SKM-1 (cell line): Measurements from ENCODE around the gene RAE1.

ENCODE experiments used
- DNase-seq: peaks from one replicate; lab custom pipeline; 2025; ENCODE audit not compliant: unreplicated experiment; lab: John Stamatoyannopoulos, UW

RAE1 gene

GRCh38 chr20:57371363-57371762 lies 20.3 kb downstream of the RAE1 start:
- no peak for DNase-seq

- DNase-seq = no peak
These were observed 21.1 kb downstream of the RAE1 start for GRCh38 chr20:57372157-57372556.

DNA sequence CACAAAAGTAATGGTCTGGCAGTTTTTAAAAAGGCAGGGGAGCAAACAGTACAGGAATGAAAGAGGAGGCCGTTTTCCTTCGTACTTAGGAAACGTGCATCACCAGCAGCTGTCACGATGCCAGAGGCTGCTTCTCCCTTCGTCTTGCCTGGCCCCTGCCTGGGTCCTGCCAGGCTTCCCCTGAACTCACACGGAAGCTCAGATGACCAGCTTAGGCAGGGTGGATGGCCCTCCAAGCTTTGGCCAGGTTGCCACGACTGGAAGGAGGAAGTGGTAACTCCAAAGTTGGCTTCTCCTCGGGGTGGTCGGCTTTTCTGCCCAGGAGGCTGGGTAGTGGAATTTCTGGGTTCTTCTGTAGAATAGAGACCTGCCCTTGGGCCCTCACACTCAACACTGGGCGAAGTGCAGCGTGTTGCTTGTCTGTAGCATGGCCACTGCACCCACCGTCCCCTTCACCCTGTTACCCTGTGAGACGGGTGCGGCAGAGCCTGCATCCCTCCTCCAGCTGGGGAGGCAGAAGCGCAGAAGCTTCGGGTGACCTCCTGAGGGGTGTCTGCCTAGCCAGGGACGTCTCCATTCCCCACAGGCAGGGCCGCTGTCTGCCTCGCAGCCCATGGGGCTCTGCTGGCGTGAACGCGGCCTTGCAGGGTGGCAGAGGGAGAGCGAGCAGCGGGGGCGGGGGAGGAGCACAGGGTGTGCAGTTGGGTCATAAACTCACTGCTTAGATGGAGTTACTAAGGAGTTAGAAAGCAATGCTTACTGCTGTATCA lies 21.7 kb downstream of the RAE1 start:
- no peak for DNase-seq

DNA sequence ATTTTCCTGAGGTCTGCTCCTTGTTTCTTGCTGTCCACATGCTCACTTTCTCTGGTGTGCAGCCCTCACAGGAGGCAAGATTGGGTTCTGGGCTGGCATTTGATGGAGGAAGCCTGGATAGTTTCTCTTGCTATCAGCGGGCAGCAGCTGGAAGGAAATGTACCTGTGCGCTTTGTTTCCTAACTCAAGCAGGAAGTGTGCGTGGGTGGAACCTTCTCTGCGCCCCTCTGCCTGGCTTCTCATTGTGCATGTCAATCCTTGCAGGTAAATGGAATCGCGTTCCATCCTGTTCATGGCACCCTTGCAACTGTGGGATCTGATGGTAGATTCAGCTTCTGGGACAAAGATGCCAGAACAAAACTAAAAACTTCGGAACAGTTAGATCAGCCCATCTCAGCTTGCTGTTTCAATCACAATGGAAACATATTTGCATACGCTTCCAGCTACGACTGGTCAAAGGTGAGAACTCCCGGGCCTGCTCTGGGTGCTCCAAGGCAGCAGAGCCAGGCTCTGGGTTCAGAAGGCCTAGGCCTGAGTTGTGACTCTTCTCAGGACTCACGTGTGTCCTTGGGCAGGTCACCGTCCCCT lies 23.4 kb downstream of the RAE1 start:
- no peak for DNase-seq

DNA sequence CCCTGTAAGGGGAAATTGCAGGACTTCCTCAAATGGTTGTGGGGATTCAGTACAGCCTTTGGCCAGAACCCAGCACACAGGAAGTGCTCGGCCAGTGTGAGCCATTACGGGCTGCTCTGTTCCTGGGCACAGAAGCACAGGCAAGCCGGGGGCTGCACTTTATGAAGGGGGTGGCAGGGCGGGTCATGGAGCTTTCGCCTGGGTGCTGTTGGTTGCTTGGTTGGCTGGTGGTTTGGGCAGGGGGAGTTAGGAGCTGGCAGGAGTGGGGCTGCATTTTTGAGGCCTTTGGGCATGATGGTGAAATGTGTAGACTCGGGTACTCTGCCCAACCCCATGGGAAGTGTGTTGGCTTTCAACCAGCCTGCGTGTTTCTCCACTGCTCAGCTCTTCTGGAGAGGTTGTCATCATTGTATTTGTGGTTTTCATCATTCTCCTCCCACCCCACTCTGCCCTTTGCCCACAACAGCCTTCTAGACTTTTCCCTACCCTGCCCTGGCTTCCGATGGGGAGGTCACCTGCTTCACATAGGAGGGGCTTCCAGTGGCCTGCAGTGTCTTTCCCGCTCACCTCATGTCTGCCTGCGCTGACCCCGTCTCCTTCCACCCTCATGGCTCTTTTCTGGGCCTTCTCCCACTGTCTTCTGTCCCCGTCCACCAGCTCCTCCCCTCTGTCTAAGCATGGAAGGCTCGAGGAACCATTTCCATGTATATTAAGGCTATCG lies 24.0 kb downstream of the RAE1 start:
- peak; percentile 71 for DNase-seq

DNA sequence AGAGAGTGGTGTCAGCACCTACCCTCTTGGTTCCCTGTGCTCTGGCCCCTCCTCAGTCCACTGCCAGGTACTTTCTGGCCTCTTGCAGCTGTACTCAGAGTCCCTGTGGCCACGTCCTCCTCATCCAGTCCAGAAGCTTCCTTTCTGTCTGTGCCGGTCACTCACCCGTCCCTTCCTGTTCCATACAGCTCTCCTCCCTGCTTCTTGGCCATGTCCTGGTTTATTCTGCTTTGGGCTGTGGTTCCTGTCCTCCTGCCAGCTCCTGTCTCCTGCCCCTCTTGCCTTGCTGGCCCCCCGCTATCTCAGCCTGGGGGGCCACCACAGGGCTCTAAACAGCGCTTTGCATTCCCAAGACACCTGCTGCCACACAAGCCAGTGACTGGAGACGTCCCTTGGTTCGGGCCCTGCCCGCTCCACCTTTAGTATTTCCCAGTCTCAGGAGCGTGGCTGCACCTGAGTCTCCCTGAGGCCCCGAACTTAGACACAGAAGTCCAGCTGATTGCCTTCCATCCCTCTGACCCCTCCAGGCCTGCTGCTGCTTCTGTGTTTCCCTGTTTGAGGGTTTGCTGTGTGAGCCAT lies 24.7 kb downstream of the RAE1 start:
- DNase-seq = no peak

DNA sequence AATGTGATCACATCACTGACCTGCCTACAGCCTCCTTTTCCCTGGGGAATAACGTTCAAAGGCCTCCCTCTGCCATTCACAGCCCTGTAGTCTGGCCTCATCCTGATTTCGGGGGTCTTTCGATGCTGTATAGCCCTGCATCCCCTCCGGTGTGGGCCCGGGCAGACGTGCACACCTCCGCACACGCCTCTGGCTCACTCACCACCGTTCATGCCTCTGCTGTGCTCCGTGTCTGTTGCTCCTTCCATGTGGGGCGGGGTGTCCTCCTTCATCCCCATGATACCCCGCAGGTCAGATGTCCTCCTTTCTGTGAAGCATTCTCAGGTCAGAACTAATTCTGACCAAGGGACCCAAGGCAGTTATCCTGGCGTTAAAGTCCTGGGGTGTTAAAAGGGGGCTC lies 26.3 kb downstream of the RAE1 start:
- DNase-seq = no peak

DNA sequence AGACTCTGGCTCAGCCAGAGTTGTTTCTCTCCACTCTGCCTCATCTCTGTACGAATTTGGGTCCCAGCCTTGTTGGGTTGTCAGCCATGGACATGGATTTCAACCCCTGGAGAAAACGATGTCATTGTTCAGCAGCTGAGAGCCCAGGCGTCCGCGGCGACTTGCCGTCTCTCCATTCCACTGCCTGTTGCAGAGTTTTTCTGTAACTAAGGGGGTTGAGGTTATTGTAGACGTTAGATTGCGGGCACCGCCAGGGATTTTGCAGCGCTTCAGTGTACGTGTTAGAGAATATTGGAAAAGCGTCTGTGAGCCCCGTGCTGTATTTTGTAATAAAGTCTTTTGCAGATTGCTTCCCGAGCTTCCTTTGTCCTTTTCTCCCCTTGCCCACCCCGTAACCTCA lies 27.1 kb downstream of the RAE1 start:
- DNase-seq = no peak

GRCh38 chr20:57378646-57379262 lies 27.7 kb downstream of the RAE1 start:
- no peak for DNase-seq

DNA sequence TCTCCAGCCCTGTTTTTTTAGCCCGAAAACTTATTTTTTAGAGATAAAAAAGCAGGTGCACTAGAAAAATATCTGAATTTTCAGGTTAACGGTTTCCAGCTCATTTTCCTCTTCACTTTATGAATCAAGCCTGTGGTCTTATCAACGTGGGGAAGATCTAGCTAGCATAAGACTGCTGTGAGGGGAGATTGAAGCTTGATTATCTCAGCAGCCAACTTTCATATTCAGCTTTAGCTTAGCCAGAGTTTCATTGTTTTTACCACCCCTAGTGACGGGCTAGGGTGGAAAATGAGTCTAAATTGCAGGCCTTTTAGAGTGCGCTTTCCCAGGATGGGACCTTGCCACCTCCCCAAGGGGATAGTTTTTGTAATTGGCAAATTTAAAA lies 28.2 kb downstream of the RAE1 start:
- DNase-seq = no peak

GRCh38 chr20:57380081-57380750 lies 29.2 kb downstream of the RAE1 start:
- no peak for DNase-seq

GRCh38 chr20:57381596-57382503 lies 30.8 kb downstream of the RAE1 start:
- peak; percentile 63 for DNase-seq

DNA sequence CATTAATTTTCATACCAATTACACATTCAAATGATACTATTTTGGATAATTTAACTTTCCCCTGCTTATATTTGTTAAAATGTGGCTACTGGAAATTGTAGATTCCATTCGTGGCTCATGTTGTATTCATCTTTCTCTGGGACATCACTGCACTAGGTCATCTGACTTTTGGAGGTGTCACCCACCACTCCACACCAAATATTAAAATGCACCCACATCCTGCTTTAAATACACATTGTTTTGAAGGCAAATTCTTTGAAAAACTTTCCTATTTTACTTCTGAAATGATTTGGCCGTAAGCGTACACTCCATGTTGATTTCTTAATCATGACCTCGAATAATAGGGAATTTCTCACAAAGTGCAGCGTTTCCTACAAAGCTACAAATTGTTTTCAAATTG lies 31.5 kb downstream of the RAE1 start:
- no peak for DNase-seq

DNA sequence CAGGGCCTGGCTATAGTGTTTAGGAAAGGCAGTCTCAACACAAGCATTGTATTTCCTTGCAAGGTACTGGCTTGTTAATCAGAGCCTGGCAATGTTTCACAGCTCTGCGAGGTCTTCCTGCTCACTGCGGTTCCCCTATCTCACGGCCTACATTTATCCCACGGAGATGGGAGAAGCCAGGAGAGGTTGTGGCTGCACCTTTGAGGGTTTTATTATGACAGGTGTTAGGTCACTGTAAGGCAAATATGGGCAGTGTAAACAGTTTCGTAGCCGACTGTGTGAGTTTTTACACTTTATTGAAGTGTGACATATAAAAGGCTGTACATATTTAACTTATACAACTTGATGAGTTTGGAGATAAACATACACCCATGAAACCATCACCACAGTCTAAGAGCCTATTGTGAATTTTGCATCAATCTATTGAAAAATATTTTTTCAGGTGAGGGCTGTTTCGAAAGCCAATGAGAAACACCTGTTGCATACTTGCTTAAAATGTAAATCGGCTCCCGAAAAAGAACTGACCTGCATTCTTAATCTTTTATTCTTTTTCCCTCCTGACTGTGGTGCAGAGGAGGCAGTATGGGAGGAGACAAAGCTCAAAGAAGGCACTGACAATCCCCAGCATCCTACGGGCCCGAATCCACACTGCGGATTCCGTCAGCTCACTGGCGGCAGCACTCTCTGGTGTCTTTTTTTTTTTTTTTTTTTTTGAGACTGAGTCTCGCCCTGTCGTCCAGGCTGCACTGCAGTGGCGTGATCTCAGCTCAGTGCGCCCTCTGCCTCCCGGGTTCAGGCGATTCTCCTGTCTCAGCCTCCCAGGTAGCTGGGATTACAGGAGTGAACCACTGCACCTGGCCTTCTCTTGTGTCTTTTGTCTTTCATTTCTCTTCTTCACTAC lies 32.6 kb downstream of the RAE1 start:
- no peak for DNase-seq

DNA sequence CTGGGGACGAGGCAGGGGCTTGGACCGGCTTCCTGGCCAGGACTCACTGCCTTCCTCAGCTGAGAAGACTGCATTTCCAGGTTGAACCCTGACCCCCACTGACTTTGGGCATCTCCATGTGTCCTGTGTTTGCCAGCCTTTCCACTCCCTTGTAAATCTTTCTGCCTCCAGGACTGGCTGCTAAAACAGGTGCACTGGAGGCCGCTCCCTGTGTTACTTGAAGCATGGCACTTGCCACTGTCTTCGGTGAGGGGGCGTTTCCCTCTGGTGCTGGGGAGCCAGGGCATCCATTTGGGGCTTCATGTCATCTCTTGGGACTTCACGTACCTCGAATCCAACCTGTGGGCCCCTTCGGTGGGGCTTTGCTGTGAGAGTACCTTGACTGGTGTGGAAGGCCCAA lies 33.4 kb downstream of the RAE1 start:
- no peak for DNase-seq

GRCh38 chr20:57384953-57385761 lies 34.1 kb downstream of the RAE1 start:
- no peak for DNase-seq

GRCh38 chr20:57385940-57386339 lies 34.9 kb downstream of the RAE1 start:
- DNase-seq = no peak

DNA sequence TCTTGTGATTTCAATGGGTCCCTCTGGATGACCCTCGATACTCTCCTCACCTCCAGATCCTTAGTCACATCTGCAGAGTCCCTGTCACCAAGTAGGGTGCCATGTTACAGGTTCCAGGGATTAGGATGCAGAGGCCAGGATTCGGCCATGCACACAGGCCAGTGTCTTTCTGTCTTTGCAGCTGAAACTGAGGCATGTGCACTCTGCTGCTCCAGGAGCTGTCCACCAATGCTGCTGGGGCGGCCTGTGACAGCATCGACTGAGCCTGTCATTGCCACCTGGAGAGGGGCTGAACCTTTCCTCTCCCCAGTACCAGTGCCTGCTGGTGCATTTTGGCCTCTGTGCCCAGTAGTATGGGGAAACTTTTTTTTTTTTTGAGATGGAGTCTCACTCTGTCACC lies 35.7 kb downstream of the RAE1 start:
- DNase-seq = no peak
